OCI-LY7 (cell line): ENCODE results near the gene SEZ6L2. TPM values are rescaled to one million over a fixed set of nuclear protein-coding genes. Genes with fewer than 3 reads are reported as not detected.

Experiments used
- BruUV-seq: library from RNA; stranded (reverse); fragments of 400-500 nt; replicated peaks from 2 replicates; lab custom pipeline; 2021; lab: Mats Ljungman, UMichigan
- CTCF ChIA-PET: fragments of 300-600 bp; sonication (Branson Sonifier 250); formaldehyde crosslinking; loops from one replicate; lab custom pipeline; 2022; ENCODE audit warnings: antibody characterized with exemption; ENCODE audit not compliant: unreplicated experiment; lab: Charles Lee
- POLR2A ChIA-PET: fragments of 300-600 bp; sonication (Branson Sonifier 250); formaldehyde crosslinking; loops from one replicate; lab custom pipeline; 2022; ENCODE audit warnings: antibody characterized with exemption; lab: Charles Lee
- DNase-seq: peaks from one replicate; pipeline ENCODE4 v3.0.0-alpha.2; 2015; ENCODE audit warnings: low spot score
- H2AFZ ChIP-seq: fragments of 200-600 bp; sonication (generic), shearing (Covaris generic); 2 replicates; pipeline ENCODE4 v1.6.1; 2014; ENCODE audit warnings: mild to moderate bottlenecking, antibody characterized with exemption, low read length, moderate library complexity
- H3K27ac ChIP-seq: fragments of 200-600 bp; sonication (generic); 2 replicates; pipeline ENCODE4 v1.5.1; 2014; ENCODE audit warnings: mixed run types, low read depth, mild to moderate bottlenecking, moderate library complexity, low read length, inconsistent platforms; ENCODE audit not compliant: poor library complexity, severe bottlenecking
- H3K36me3 ChIP-seq: fragments of 200-600 bp; sonication (generic); 2 replicates; pipeline ENCODE4 v1.6.1; 2014; ENCODE audit warnings: mild to moderate bottlenecking, antibody characterized with exemption, low read length, moderate library complexity, mixed read lengths; ENCODE audit not compliant: insufficient read depth
- H3K4me1 ChIP-seq: fragments of 200-600 bp; sonication (generic); 2 replicates; pipeline ENCODE4 v1.5.1; 2014; ENCODE audit warnings: mild to moderate bottlenecking, low read length; ENCODE audit not compliant: insufficient read depth, poor library complexity, severe bottlenecking
- H3K4me2 ChIP-seq: fragments of 200-600 bp; sonication (generic); 2 replicates; pipeline ENCODE4 v1.6.1; 2014; ENCODE audit warnings: mild to moderate bottlenecking, low read length
- H3K4me3 ChIP-seq: fragments of 200-600 bp; sonication (generic); 2 replicates; pipeline ENCODE4 v1.5.1; 2014; ENCODE audit warnings: mild to moderate bottlenecking, low read depth, low read length; ENCODE audit not compliant: poor library complexity, severe bottlenecking
- H3K79me2 ChIP-seq: fragments of 200-600 bp; sonication (generic); 2 replicates; pipeline ENCODE4 v1.6.1; 2016; ENCODE audit warnings: low read depth, mild to moderate bottlenecking, low read length, moderate library complexity, mixed read lengths; ENCODE audit not compliant: insufficient read depth
- H3K9me2 ChIP-seq: fragments of 200-600 bp; sonication (generic); 2 replicates; pipeline ENCODE4 v1.6.1; 2016; ENCODE audit warnings: mild to moderate bottlenecking, low read length, mixed read lengths; ENCODE audit not compliant: insufficient read depth
- H3K9me3 ChIP-seq: fragments of 200-600 bp; sonication (generic); 2 replicates; pipeline ENCODE4 v1.6.1; 2014; ENCODE audit warnings: mild to moderate bottlenecking, mixed run types, low read length, mixed read lengths
- H4K20me1 ChIP-seq: fragments of 200-600 bp; sonication (generic); 2 replicates; pipeline ENCODE4 v1.6.1; 2014; ENCODE audit warnings: mild to moderate bottlenecking, antibody characterized with exemption, low read length, moderate library complexity, mixed read lengths; ENCODE audit not compliant: insufficient read depth
- CTCF ChIP-seq: fragments of 200-600 bp; sonication (generic); conservative IDR thresholded peaks from 2 replicates; pipeline ENCODE4 v1.5.1; 2014; ENCODE audit warnings: mild to moderate bottlenecking, antibody characterized with exemption, low read length, moderate library complexity, mixed read lengths
- EZH2phosphoT487 ChIP-seq: fragments of 200-600 bp; sonication (generic); IDR thresholded peaks from 2 replicates; pipeline ENCODE4 v1.6.1; 2018; ENCODE audit warnings: low read depth, borderline replicate concordance, mild to moderate bottlenecking, mixed run types, antibody characterized with exemption, low read length, moderate library complexity, mixed read lengths
- intact Hi-C: fragments of 100-400 bp; cut with micrococcal nuclease; formaldehyde crosslinking; loops from one replicate; pipeline ENCODE4 v1.10.0; 2022; ENCODE audit not compliant: unreplicated experiment
- total RNA-seq, 2 experiments: library from RNA; depleted of rRNA in 1 of 2; stranded (reverse); fragments of >200 nt in 1 of 2; shearing (Covaris generic) in 1 of 2; gene quantifications; 2 replicates each; pipeline ENCODE4 v1.2.3, GENCODE V29; 2014 to 2022

The SEZ6L2 gene
- total RNA-seq, 2 experiments from 2014 or later = 0.98 to 1.0 TPM

DNA sequence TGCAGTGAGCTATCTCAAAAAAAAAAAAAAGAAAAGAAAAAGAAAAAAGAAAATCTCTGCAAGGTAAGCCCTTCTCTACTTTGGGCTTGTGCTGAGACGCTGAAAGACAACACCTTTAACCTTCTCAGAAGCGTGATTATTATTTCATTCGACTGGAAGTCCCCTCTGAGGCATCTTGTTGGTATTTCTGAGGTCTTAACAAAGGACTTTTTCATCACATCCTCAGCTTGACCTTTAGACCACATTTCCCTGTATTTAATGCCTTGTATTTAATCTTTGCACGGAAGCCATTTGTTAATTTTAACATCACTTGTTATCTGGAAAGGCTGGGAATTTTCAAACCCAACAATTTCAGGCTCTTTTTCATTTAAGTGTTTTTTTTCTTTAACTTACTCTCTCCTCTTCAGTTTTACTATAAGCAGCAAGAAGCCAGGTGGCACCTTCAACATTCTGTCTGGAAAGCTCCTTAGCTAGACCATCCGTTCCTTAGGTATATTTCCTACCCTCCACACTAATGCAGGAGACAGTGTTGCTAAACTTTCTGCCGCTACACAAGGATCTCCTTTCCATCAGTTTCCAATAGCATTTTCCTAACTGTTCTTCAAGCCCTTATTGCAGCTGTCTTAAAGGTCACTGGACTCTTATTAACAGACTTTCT is 16.4 kb upstream of the SEZ6L2 start:
- Histone ChIP-seq H3K79me2 (no peaks in the 10 kb centered on the region), H3K4me2 (no peak overlapping the region), H3K36me3 (peaks cover 30% of the 10 kb centered on the region; the same call in 1 of the 2 replicates), H3K9me3 (no peaks in the 10 kb centered on the region), H3K4me1 (no peaks in the 10 kb centered on the region), H3K4me3 (no peak overlapping the region), H4K20me1 (peaks cover 4% of the 10 kb centered on the region; the same call in 1 of the 2 replicates), H2AFZ (no peak overlapping the region), H3K9me2 (no peaks in the 10 kb centered on the region), H3K27ac (no peak overlapping the region)
- intact Hi-C loops = no loop called here
- ChIA-PET POLR2A (interaction anchor here (1.4 kb wide), 1 partner anchor 58 kb away, joined by 4 read pairs; the partner anchor contains the start of gene TAOK2), CTCF (no interaction called here)
- BruUV-seq = TSS peak; percentile 46
- DNase-seq = no peak
- no peak for TF ChIP-seq EZH2phosphoT487
- TF ChIP-seq CTCF = no peak

GRCh38 chr16:29913514-29913913 is 14.2 kb upstream of the SEZ6L2 start:
- Histone ChIP-seq H3K9me3 (no peaks in the 10 kb centered on the region), H2AFZ (no peak overlapping the region), H3K9me2 (no peaks in the 10 kb centered on the region), H4K20me1 (no peaks in the 10 kb centered on the region), H3K4me2 (no peak overlapping the region), H3K4me3 (no peak overlapping the region), H3K4me1 (no peaks in the 10 kb centered on the region), H3K36me3 (peaks cover 11% of the 10 kb centered on the region; the same call in 1 of the 2 replicates), H3K27ac (no peak overlapping the region), H3K79me2 (no peaks in the 10 kb centered on the region)
- TF ChIP-seq EZH2phosphoT487 (no peak), CTCF (no peak)
- no TSS peak for BruUV-seq
- DNase-seq = no peak
- CTCF ChIA-PET = no interaction called here
- intact Hi-C loops = no loop called here
- POLR2A ChIA-PET = interaction anchor here (1.9 kb wide), 1 partner anchor 9 kb away, joined by 5 read pairs; no protein-coding TSS in a partner anchor

DNA sequence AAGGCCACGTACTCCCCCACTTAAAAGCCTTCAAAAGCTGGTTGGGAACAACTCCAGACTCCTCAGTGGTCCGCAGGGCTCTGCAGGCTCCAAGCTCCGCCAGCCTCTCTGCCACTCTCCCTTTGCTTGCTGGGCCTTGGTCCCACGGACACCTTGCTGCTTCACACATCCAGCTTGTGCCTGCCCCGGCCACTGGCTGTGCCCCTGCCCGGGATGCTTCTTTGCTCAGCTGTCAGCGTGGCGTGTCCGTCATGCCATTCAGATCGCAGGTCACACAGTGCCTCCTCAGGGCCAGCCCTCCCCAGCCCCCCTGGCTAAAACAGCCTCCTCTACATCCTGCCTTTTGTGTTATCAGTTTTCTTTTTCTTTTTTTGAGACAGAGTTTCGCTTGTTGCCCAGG is 12.7 kb upstream of the SEZ6L2 start:
- Histone ChIP-seq H3K36me3 (no peaks in the 10 kb centered on the region), H3K9me3 (no peaks in the 10 kb centered on the region), H3K4me1 (no peaks in the 10 kb centered on the region), H4K20me1 (no peaks in the 10 kb centered on the region), H3K79me2 (no peaks in the 10 kb centered on the region), H2AFZ (no peak overlapping the region), H3K27ac (no peak overlapping the region), H3K4me2 (no peak overlapping the region), H3K4me3 (no peak overlapping the region), H3K9me2 (no peaks in the 10 kb centered on the region)
- POLR2A ChIA-PET = no interaction called here
- CTCF ChIA-PET = no interaction called here
- no peak for TF ChIP-seq CTCF
- TF ChIP-seq EZH2phosphoT487 = no peak
- intact Hi-C loops = no loop called here
- no TSS peak for BruUV-seq
- DNase-seq = no peak
